IPS DF 6.9 (cell line): Measurements from ENCODE around the gene EPOP.
"Not testable (repeated sequence)": the region's sequence is repeated elsewhere in the genome, so short reads cannot be mapped to it uniquely, and the experiment has no call there.

Source experiments
- DNase-seq: peaks from one replicate; pipeline ENCODE4 v3.0.0-alpha.2; 2013; ENCODE audit warnings: low read depth, low spot score
- H3K27ac ChIP-seq: one replicate; pipeline ENCODE4 v1.5.1; 2013; ENCODE audit warnings: low read length, control low read depth
- H3K27me3 ChIP-seq: 2 replicates; pipeline ENCODE4 v1.6.1; 2013; ENCODE audit warnings: mild to moderate bottlenecking, low read length; ENCODE audit not compliant: control insufficient read depth, insufficient read depth
- H3K36me3 ChIP-seq: 2 replicates; pipeline ENCODE4 v1.6.1; 2013; ENCODE audit warnings: low read length; ENCODE audit not compliant: control insufficient read depth, insufficient read depth
- H3K4me1 ChIP-seq: 2 replicates; pipeline ENCODE4 v1.6.1; 2013; ENCODE audit warnings: low read length; ENCODE audit not compliant: control insufficient read depth, insufficient read depth
- H3K4me3 ChIP-seq: 2 replicates; pipeline ENCODE4 v1.5.1; 2013; ENCODE audit warnings: mild to moderate bottlenecking, low read length
- H3K9me3 ChIP-seq: 2 replicates; pipeline ENCODE4 v1.6.1; 2013; ENCODE audit warnings: low read length, inconsistent platforms; ENCODE audit not compliant: control insufficient read depth, insufficient read depth
- WGBS: extraction: QIAGEN DNeasy Blood & Tissue Kit; methylation state at CpG from one replicate; pipeline ENCODE4 v1.1.7; 2013; ENCODE audit warnings: mixed read lengths, missing lambda C conversion rate; ENCODE audit not compliant: insufficient read length, insufficient coverage; 5-methylcytosine and 5-hydroxymethylcytosine counted together

Gene EPOP

GRCh38 chr17:38658741-38659345, 15.9 kb downstream of the EPOP start:
- no peak overlapping the region for H3K27ac ChIP-seq
- no peaks in the 10 kb centered on the region for H3K9me3 ChIP-seq
- no peak for DNase-seq
- H3K4me1 ChIP-seq: peaks cover 3% of the 10 kb centered on the region; the same call in 1 of the 2 replicates
- H3K4me3 ChIP-seq: no peak overlapping the region
- no peaks in the 10 kb centered on the region for H3K36me3 ChIP-seq
- WGBS: no CpG with 5 or more reads among the region's 13 CpGs
- no peaks in the 10 kb centered on the region for H3K27me3 ChIP-seq

GRCh38 chr17:38657824-38658740, 16.7 kb downstream of the EPOP start:
- H3K27ac ChIP-seq: no peak overlapping the region

GRCh38 chr17:38656959-38657823, 17.6 kb downstream of the EPOP start:
- Histone ChIP-seq H3K9me3 (no peaks in the 10 kb centered on the region), H3K27ac (no peak overlapping the region), H3K4me3 (no peak overlapping the region), H3K27me3 (no peaks in the 10 kb centered on the region), H3K4me1 (peaks cover 3% of the 10 kb centered on the region; the same call in 1 of the 2 replicates), H3K36me3 (no peaks in the 10 kb centered on the region)
- DNase-seq: no peak
- WGBS: no CpG with 5 or more reads among the region's 27 CpGs

More at GRCh38 chr17:38657824-38658740, 16.7 kb downstream of the EPOP start:
- Histone ChIP-seq H3K4me3 (no peak overlapping the region), H3K9me3 (no peaks in the 10 kb centered on the region), H3K27me3 (no peaks in the 10 kb centered on the region), H3K4me1 (peaks cover 3% of the 10 kb centered on the region; the same call in 1 of the 2 replicates), H3K36me3 (no peaks in the 10 kb centered on the region)
- DNase-seq: no peak
- WGBS: no CpG with 5 or more reads among the region's 15 CpGs

GRCh38 chr17:38654411-38655398, 20.1 kb downstream of the EPOP start:
- Histone ChIP-seq H3K4me3 (no peak overlapping the region), H3K36me3 (no peaks in the 10 kb centered on the region), H3K9me3 (no peaks in the 10 kb centered on the region), H3K27ac (no peak overlapping the region), H3K4me1 (peaks cover 3% of the 10 kb centered on the region; the same call in 1 of the 2 replicates), H3K27me3 (no peaks in the 10 kb centered on the region)
- no peak for DNase-seq
- no CpG with 5 or more reads among the region's 21 CpGs for WGBS

- Histone ChIP-seq H3K36me3 (no peaks in the 10 kb centered on the region), H3K4me1 (peaks cover 3% of the 10 kb centered on the region; the same call in 1 of the 2 replicates), H3K27me3 (no peaks in the 10 kb centered on the region), H3K9me3 (no peaks in the 10 kb centered on the region), H3K4me3 (no peak overlapping the region), H3K27ac (no peak overlapping the region)
- no CpG with 5 or more reads among the region's 5 CpGs for WGBS
- DNase-seq: no peak
Measured at GRCh38 chr17:38653679-38654078, 21.1 kb downstream of the EPOP start.

- Histone ChIP-seq H3K27ac (no peak overlapping the region), H3K4me3 (no peak overlapping the region), H3K9me3 (no peaks in the 10 kb centered on the region), H3K36me3 (no peaks in the 10 kb centered on the region), H3K4me1 (peaks cover 3% of the 10 kb centered on the region; the same call in 1 of the 2 replicates), H3K27me3 (no peaks in the 10 kb centered on the region)
- no peak for DNase-seq
- WGBS: no CpG with 5 or more reads among the region's 1 CpG
Measured at GRCh38 chr17:38653230-38653629, 21.5 kb downstream of the EPOP start.

- H3K9me3 ChIP-seq, H3K27me3 ChIP-seq, DNase-seq, H3K4me3 ChIP-seq, H3K4me1 ChIP-seq, H3K36me3 ChIP-seq, H3K27ac ChIP-seq: not testable (repeated sequence)
- no CpG with 5 or more reads among the region's 11 CpGs for WGBS
Measured at GRCh38 chr17:38650653-38651173, 24.0 kb downstream of the EPOP start.

GRCh38 chr17:38637951-38638350, 36.8 kb downstream of the EPOP start:
- DNase-seq: no peak
- Histone ChIP-seq H3K4me1 (no peaks in the 10 kb centered on the region; the same call in 1 of the 2 replicates), H3K27ac (no peak overlapping the region), H3K4me3 (no peak overlapping the region), H3K36me3 (no peaks in the 10 kb centered on the region), H3K27me3 (no peaks in the 10 kb centered on the region), H3K9me3 (no peaks in the 10 kb centered on the region)
- no CpG with 5 or more reads among the region's 4 CpGs for WGBS

GRCh38 chr17:38636054-38636453, 38.7 kb downstream of the EPOP start:
- no CpG with 5 or more reads among the region's 9 CpGs for WGBS
- Histone ChIP-seq H3K27me3 (no peaks in the 10 kb centered on the region), H3K4me1 (no peaks in the 10 kb centered on the region; the same call in 1 of the 2 replicates), H3K4me3 (no peak overlapping the region), H3K36me3 (no peaks in the 10 kb centered on the region), H3K27ac (no peak overlapping the region), H3K9me3 (no peaks in the 10 kb centered on the region)
- DNase-seq: no peak
